HepG2 (cell line): ENCODE data around the gene TMEM80. TPM values are rescaled to one million over a fixed set of nuclear protein-coding genes. Genes with fewer than 3 reads are reported as not detected.

ENCODE experiments used
- CREM ChIP-seq, 2 experiments: sonication (generic) in 1 of 2; formaldehyde crosslinking in 1 of 2; IDR thresholded peaks; 2 replicates each; pipeline versions ENCODE4 v1.4.0 to v1.6.1; 2016 to 2020; ENCODE audit warnings: antibody characterized with exemption in 1 of 2, mild to moderate bottlenecking in 1 of 2, missing genetic modification reagents in 1 of 2
- GABPA ChIP-seq, 2 experiments: IDR thresholded peaks; 2 replicates each; pipeline ENCODE4 v1.6.1; 2011 to 2016; ENCODE audit warnings: low read depth in 2 of 2, low read length in 1 of 2, missing biosample characterization in 1 of 2, missing genetic modification characterization in 1 of 2
- NFAT5 ChIP-seq: sonication (generic); formaldehyde crosslinking; IDR thresholded peaks from 2 replicates; pipeline ENCODE4 v1.4.0; 2020; ENCODE audit warnings: missing genetic modification reagents
- NFYC ChIP-seq: IDR thresholded peaks from 2 replicates; pipeline ENCODE4 v1.6.1; 2016; ENCODE audit warnings: missing genetic modification reagents, missing compliant biosample characterization
- NR3C1 ChIP-seq: sonication (generic); formaldehyde crosslinking; IDR thresholded peaks from 2 replicates; pipeline ENCODE4 v1.4.0; 2020; ENCODE audit warnings: missing genetic modification reagents
- PAWR ChIP-seq: sonication (generic); formaldehyde crosslinking; IDR thresholded peaks from 2 replicates; pipeline ENCODE4 v1.4.0; 2020; ENCODE audit warnings: missing genetic modification reagents, mild to moderate bottlenecking, borderline replicate concordance
- ZFP37 ChIP-seq: sonication (generic); formaldehyde crosslinking; IDR thresholded peaks from 2 replicates; pipeline ENCODE4 v1.4.0; 2020; ENCODE audit warnings: missing genetic modification reagents, borderline replicate concordance
- ZKSCAN5 ChIP-seq: sonication (generic); formaldehyde crosslinking; IDR thresholded peaks from 2 replicates; pipeline ENCODE4 v1.5.1; 2020; ENCODE audit warnings: mild to moderate bottlenecking, missing genetic modification reagents
- ZNF546 ChIP-seq: sonication (generic); formaldehyde crosslinking; conservative IDR thresholded peaks from 2 replicates; pipeline ENCODE4 v1.8.1; 2023; ENCODE audit warnings: mild to moderate bottlenecking, missing genetic modification reagents
- ZNF556 ChIP-seq: sonication (generic); formaldehyde crosslinking; IDR thresholded peaks from 2 replicates; pipeline ENCODE4 v1.4.0; 2020; ENCODE audit warnings: mild to moderate bottlenecking, missing genetic modification reagents, borderline replicate concordance
- ZNF629 ChIP-seq: sonication (generic); formaldehyde crosslinking; conservative IDR thresholded peaks from 2 replicates; pipeline ENCODE4 v1.5.0; 2020; ENCODE audit warnings: missing genetic modification reagents
- ZNF75D ChIP-seq: sonication (generic); formaldehyde crosslinking; IDR thresholded peaks from 2 replicates; pipeline ENCODE4 v1.8.1; 2023; ENCODE audit warnings: missing genetic modification reagents, mild to moderate bottlenecking, borderline replicate concordance
- ZNF878 ChIP-seq: sonication (generic); formaldehyde crosslinking; IDR thresholded peaks from 2 replicates; pipeline ENCODE4 v1.8.1; 2023; ENCODE audit warnings: mild to moderate bottlenecking, missing genetic modification reagents, moderate library complexity
- polyA plus RNA-seq, 8 experiments: library from polyadenylated mRNA; depleted of rRNA in 3 of 8; stranded (reverse) in 7 of 8; unstranded in 1 of 8; fragments of >200 nt; fragmentation: Illumina TruSeq in 4 of 8; extraction: Trizol in 4 of 8; gene quantifications; 2 replicates each; pipeline versions ENCODE4 v1.2.1 to v1.2.3, GENCODE V29; 2011 to 2016; ENCODE audit warnings: low read depth in 4 of 8, missing spikeins in 1 of 8, mixed read lengths in 1 of 8; ENCODE audit not compliant: insufficient read depth in 1 of 8
- total RNA-seq, 5 experiments: library from RNA; depleted of rRNA; stranded (reverse); fragments of >200 nt; fragmentation: Illumina TruSeq; extraction: Trizol; gene quantifications; 2 replicates each; pipeline ENCODE4 v1.2.3, GENCODE V29; 2016; ENCODE audit warnings: low read depth in 1 of 5
- TF ChIP-seq, protein P1 (sequence below): sonication (generic); formaldehyde crosslinking; IDR thresholded peaks from 2 replicates; pipeline ENCODE4 v1.4.0; 2020; ENCODE audit warnings: missing genetic modification reagents, borderline replicate concordance
- TF ChIP-seq, protein P2 (sequence below): sonication (generic); formaldehyde crosslinking; IDR thresholded peaks from 2 replicates; pipeline ENCODE4 v1.4.0; 2020; ENCODE audit warnings: missing genetic modification reagents, mild to moderate bottlenecking, borderline replicate concordance
- TF ChIP-seq, protein P3 (sequence below): sonication (generic); formaldehyde crosslinking; IDR thresholded peaks from 2 replicates; pipeline ENCODE4 v1.4.0; 2020; ENCODE audit warnings: missing genetic modification reagents, borderline replicate concordance

Gene TMEM80
- total and polyA plus RNA-seq, 2 of the 13 experiments (the other 11 are each of a cell fraction or from before 2014, with no cell fraction given): 5.6 to 17.1 TPM

- TF ChIP-seq, protein P1, sequence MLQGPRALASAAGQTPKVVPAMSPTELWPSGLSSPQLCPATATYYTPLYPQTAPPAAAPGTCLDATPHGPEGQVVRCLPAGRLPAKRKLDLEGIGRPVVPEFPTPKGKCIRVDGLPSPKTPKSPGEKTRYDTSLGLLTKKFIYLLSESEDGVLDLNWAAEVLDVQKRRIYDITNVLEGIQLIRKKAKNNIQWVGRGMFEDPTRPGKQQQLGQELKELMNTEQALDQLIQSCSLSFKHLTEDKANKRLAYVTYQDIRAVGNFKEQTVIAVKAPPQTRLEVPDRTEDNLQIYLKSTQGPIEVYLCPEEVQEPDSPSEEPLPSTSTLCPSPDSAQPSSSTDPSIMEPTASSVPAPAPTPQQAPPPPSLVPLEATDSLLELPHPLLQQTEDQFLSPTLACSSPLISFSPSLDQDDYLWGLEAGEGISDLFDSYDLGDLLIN (CRISPR knock-in tag): no peak
- no peak for TF ChIP-seq NFAT5 (CRISPR knock-in tag)
- TF ChIP-seq ZNF556 (CRISPR knock-in tag): peak; percentile 67; the same call in 1 of the 2 replicates
- TF ChIP-seq GABPA (IDR thresholded peaks at IDR 0.05; ENCODE audit: low read depth, low read length): no peak
- TF ChIP-seq GABPA (CRISPR knock-in tag; IDR thresholded peaks at IDR 0.05; ENCODE audit: low read depth): no peak
- no peak for TF ChIP-seq ZNF75D (CRISPR knock-in tag)
- no peak for TF ChIP-seq ZNF629 (CRISPR knock-in tag)
- TF ChIP-seq CREM (IDR thresholded peaks at IDR 0.05): no peak
- no peak for TF ChIP-seq CREM (CRISPR knock-in tag; IDR thresholded peaks at IDR 0.05)
- TF ChIP-seq, protein P2, sequence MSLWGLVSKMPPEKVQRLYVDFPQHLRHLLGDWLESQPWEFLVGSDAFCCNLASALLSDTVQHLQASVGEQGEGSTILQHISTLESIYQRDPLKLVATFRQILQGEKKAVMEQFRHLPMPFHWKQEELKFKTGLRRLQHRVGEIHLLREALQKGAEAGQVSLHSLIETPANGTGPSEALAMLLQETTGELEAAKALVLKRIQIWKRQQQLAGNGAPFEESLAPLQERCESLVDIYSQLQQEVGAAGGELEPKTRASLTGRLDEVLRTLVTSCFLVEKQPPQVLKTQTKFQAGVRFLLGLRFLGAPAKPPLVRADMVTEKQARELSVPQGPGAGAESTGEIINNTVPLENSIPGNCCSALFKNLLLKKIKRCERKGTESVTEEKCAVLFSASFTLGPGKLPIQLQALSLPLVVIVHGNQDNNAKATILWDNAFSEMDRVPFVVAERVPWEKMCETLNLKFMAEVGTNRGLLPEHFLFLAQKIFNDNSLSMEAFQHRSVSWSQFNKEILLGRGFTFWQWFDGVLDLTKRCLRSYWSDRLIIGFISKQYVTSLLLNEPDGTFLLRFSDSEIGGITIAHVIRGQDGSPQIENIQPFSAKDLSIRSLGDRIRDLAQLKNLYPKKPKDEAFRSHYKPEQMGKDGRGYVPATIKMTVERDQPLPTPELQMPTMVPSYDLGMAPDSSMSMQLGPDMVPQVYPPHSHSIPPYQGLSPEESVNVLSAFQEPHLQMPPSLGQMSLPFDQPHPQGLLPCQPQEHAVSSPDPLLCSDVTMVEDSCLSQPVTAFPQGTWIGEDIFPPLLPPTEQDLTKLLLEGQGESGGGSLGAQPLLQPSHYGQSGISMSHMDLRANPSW (CRISPR knock-in tag): no peak; the same call in 1 of the 2 replicates
- no peak for TF ChIP-seq ZNF878 (CRISPR knock-in tag)
- TF ChIP-seq NR3C1 (CRISPR knock-in tag): no peak
- TF ChIP-seq, protein P3, sequence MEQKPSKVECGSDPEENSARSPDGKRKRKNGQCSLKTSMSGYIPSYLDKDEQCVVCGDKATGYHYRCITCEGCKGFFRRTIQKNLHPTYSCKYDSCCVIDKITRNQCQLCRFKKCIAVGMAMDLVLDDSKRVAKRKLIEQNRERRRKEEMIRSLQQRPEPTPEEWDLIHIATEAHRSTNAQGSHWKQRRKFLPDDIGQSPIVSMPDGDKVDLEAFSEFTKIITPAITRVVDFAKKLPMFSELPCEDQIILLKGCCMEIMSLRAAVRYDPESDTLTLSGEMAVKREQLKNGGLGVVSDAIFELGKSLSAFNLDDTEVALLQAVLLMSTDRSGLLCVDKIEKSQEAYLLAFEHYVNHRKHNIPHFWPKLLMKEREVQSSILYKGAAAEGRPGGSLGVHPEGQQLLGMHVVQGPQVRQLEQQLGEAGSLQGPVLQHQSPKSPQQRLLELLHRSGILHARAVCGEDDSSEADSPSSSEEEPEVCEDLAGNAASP (CRISPR knock-in tag): peak; percentile 28
- no peak for TF ChIP-seq ZFP37 (CRISPR knock-in tag)
- TF ChIP-seq NFYC: peak; percentile 71
- TF ChIP-seq ZNF546 (CRISPR knock-in tag): 0 out of 2 replicates have a peak, but pooled peaks have one; percentile 26
- no peak for TF ChIP-seq PAWR (CRISPR knock-in tag)
- TF ChIP-seq ZKSCAN5 (CRISPR knock-in tag): no peak
These were observed 51.8 kb downstream of the TMEM80 start, which contains the start of gene TALDO1 (continued) for GRCh38 chr11:747158-748006.
